Measurements from ENCODE around the gene EVPL. TPM values are rescaled to one million over a fixed set of nuclear protein-coding genes. Genes with fewer than 3 reads are reported as not detected.

The EVPL gene
- total and polyA plus RNA-seq, 2 of the 13 experiments (the other 11 are each of a cell fraction or from before 2014, with no cell fraction given) = 2.1 to 8.2 TPM

GRCh38 chr17:75959051-75959838, 67.9 kb downstream of the EVPL start (continued):
- TF ChIP-seq AHDC1 (CRISPR knock-in tag; IDR thresholded peaks at IDR 0.05; ENCODE audit: borderline replicate concordance) (peak; percentile 32; the same call in 1 of the 2 replicates), ARNT2 (CRISPR knock-in tag; IDR thresholded peaks at IDR 0.05; ENCODE audit: low read depth) (no peak), ZBTB39 (CRISPR knock-in tag; IDR thresholded peaks at IDR 0.05) (no peak), IRF9 (CRISPR knock-in tag; IDR thresholded peaks at IDR 0.05; ENCODE audit: borderline replicate concordance) (no peak), RXRB (CRISPR knock-in tag; IDR thresholded peaks at IDR 0.05; ENCODE audit: borderline replicate concordance) (no peak), ZFP62 (CRISPR knock-in tag; IDR thresholded peaks at IDR 0.05) (no peak), ZSCAN30 (CRISPR knock-in tag; IDR thresholded peaks at IDR 0.05) (no peak), RFX5 (IDR thresholded peaks at IDR 0.05; ENCODE audit: low read depth, low read length) (no peak), ZNF251 (CRISPR knock-in tag; IDR thresholded peaks at IDR 0.05) (no peak), ZNF124 (CRISPR knock-in tag; IDR thresholded peaks at IDR 0.05) (peak; percentile 52; the same call in 1 of the 2 replicates), HNF1B (CRISPR knock-in tag; IDR thresholded peaks at IDR 0.05) (no peak), ATF3 (CRISPR knock-in tag; IDR thresholded peaks at IDR 0.05) (no peak), NR2F6 (IDR thresholded peaks at IDR 0.05) (0 out of 2 replicates have a peak, but pooled peaks have one; percentile 20), NR2F6 (CRISPR knock-in tag; IDR thresholded peaks at IDR 0.05) (no peak), ZNF260 (CRISPR knock-in tag; IDR thresholded peaks at IDR 0.05; ENCODE audit: borderline replicate concordance, low read depth) (no peak), FOXP4 (CRISPR knock-in tag; IDR thresholded peaks at IDR 0.05) (peak; percentile 44; the same call in 1 of the 2 replicates)

All from HepG2 (cell line).